Thyroid gland (tissue), 4 donors: ENCODE data around the gene DDR1.

ENCODE experiments used
- CTCF ChIP-seq, 6 experiments: fragments of 200-600 bp in 3 of 6; fragments of 450-650 bp in 3 of 6; sonication (generic) in 3 of 6; IDR thresholded peaks; one replicate each; pipeline ENCODE4 v1.5.1; 2016 to 2019; ENCODE audit warnings: antibody characterized with exemption in 6 of 6, mild to moderate bottlenecking in 2 of 6, inconsistent platforms in 1 of 6, moderate library complexity in 1 of 6
- POLR2A ChIP-seq, 2 donors: fragments of 450-650 bp; IDR thresholded peaks; one replicate each; pipeline ENCODE4 v1.6.1; 2017; ENCODE audit warnings: antibody characterized with exemption in 2 of 2, mild to moderate bottlenecking in 2 of 2, moderate library complexity in 1 of 2

- no peak for TF ChIP-seq CTCF (IDR thresholded peaks at IDR 0.05)
- no peak for TF ChIP-seq POLR2A (IDR thresholded peaks at IDR 0.05)
Observed at GRCh38 chr6:30917041-30917440, 32.7 kb downstream of the DDR1 start.
